Measurements from ENCODE around the gene PSMG3.

The PSMG3 gene

GRCh38 chr7:1578513-1578912, 8.7 kb upstream of the PSMG3 start:
- DNase-seq, result no peak

GRCh38 chr7:1576521-1577253, 6.9 kb upstream of the PSMG3 start:
- DNase-seq, result no peak

GRCh38 chr7:1575809-1576208, 6.0 kb upstream of the PSMG3 start:
- no peak for DNase-seq

- DNase-seq, result no peak
These were observed 2.4 kb upstream of the PSMG3 start for GRCh38 chr7:1572111-1572822.

- DNase-seq, result no peak
These were observed 396 bp downstream of the PSMG3 start for GRCh38 chr7:1569440-1569832.

GRCh38 chr7:1569016-1569415, 816 bp downstream of the PSMG3 start:
- DNase-seq, result no peak

- no peak for DNase-seq
These were observed 1.8 kb downstream of the PSMG3 start for GRCh38 chr7:1567896-1568510.

GRCh38 chr7:1567049-1567771, 2.6 kb downstream of the PSMG3 start:
- DNase-seq, result no peak

GRCh38 chr7:1566687-1567048, 3.2 kb downstream of the PSMG3 start:
- DNase-seq, result no peak

- no peak for DNase-seq
These were observed 5.2 kb downstream of the PSMG3 start for GRCh38 chr7:1564603-1565022.

GRCh38 chr7:1563981-1564602, 5.7 kb downstream of the PSMG3 start:
- no peak for DNase-seq

GRCh38 chr7:1562597-1563051, 7.2 kb downstream of the PSMG3 start:
- no peak for DNase-seq

GRCh38 chr7:1562116-1562515, 7.7 kb downstream of the PSMG3 start:
- no peak for DNase-seq

- DNase-seq, result no peak
These were observed 8.5 kb downstream of the PSMG3 start for GRCh38 chr7:1561036-1561940.

- no peak for DNase-seq
These were observed 9.2 kb downstream of the PSMG3 start for GRCh38 chr7:1560620-1561031.

GRCh38 chr7:1559626-1560590, 9.9 kb downstream of the PSMG3 start:
- DNase-seq, result no peak

GRCh38 chr7:1558841-1559625, 10.8 kb downstream of the PSMG3 start:
- DNase-seq, result no peak

GRCh38 chr7:1558181-1558811, 11.5 kb downstream of the PSMG3 start:
- no peak for DNase-seq

GRCh38 chr7:1557771-1558170, 12.1 kb downstream of the PSMG3 start:
- DNase-seq, result no peak
